Measurements from ENCODE around the gene TJP1.
"Not testable (repeated sequence)": the region's sequence is repeated elsewhere in the genome, so short reads cannot be mapped to it uniquely, and the experiment has no call there.

The TJP1 gene

GRCh38 chr15:29838352-29839010, 16.2 kb upstream of the TJP1 start:
- no peak for DNase-seq

- DNase-seq, result no peak
Observed at GRCh38 chr15:29835301-29835700, 13.0 kb upstream of the TJP1 start.

GRCh38 chr15:29832709-29833108, 10.4 kb upstream of the TJP1 start:
- no peak for DNase-seq

GRCh38 chr15:29826908-29827820, 4.9 kb upstream of the TJP1 start:
- DNase-seq, result no peak

- no peak for DNase-seq
Observed at GRCh38 chr15:29825227-29825626, 3.0 kb upstream of the TJP1 start.

- peak; percentile 43 for DNase-seq
Observed at GRCh38 chr15:29822684-29823459, 604 bp upstream of the TJP1 start.

- DNase-seq, result peak; percentile 79
Observed at GRCh38 chr15:29821416-29822099, 710 bp downstream of the TJP1 start.

- DNase-seq, result no peak
Observed at GRCh38 chr15:29820394-29821154, 1.7 kb downstream of the TJP1 start.

GRCh38 chr15:29819979-29820378, 2.3 kb downstream of the TJP1 start:
- DNase-seq, result no peak

GRCh38 chr15:29818141-29818540, 4.1 kb downstream of the TJP1 start:
- no peak for DNase-seq

- not testable (repeated sequence) for DNase-seq
Observed at GRCh38 chr15:29817455-29817854, 4.8 kb downstream of the TJP1 start.

- no peak for DNase-seq
Observed at GRCh38 chr15:29815000-29815710, 7.1 kb downstream of the TJP1 start.

GRCh38 chr15:29813009-29813408, 9.3 kb downstream of the TJP1 start:
- no peak for DNase-seq

GRCh38 chr15:29812384-29812694, 9.9 kb downstream of the TJP1 start:
- DNase-seq, result no peak

GRCh38 chr15:29811691-29812383, 10.4 kb downstream of the TJP1 start:
- DNase-seq, result no peak

GRCh38 chr15:29805708-29806104, 16.6 kb downstream of the TJP1 start:
- DNase-seq, result no peak

- DNase-seq, result no peak
Observed at GRCh38 chr15:29805043-29805707, 17.1 kb downstream of the TJP1 start.

GRCh38 chr15:29802411-29802810, 19.9 kb downstream of the TJP1 start:
- no peak for DNase-seq

- DNase-seq, result no peak
Observed at GRCh38 chr15:29800491-29801366, 21.5 kb downstream of the TJP1 start.
